Stomach (tissue), 4 donors: ENCODE results near the gene BMP7.

ENCODE experiments used
- CTCF ChIP-seq, 7 experiments: fragments of 450-650 bp in 4 of 7; fragments of 200-600 bp in 3 of 7; sonication (generic) in 3 of 7; IDR thresholded peaks; one replicate each; pipeline ENCODE4 v1.5.1; 2016 to 2019; ENCODE audit warnings: antibody characterized with exemption in 7 of 7, control low read depth in 2 of 7, mild to moderate bottlenecking in 1 of 7
- EP300 ChIP-seq: sonication (generic); formaldehyde crosslinking; IDR thresholded peaks from one replicate; pipeline ENCODE4 v1.6.1; 2017; ENCODE audit warnings: antibody characterized with exemption
- POLR2A ChIP-seq, 4 donors: fragments of 450-650 bp; IDR thresholded peaks; one replicate each; pipeline ENCODE4 v1.6.1; 2016; ENCODE audit warnings: antibody characterized with exemption in 4 of 4, control low read depth in 2 of 4, mild to moderate bottlenecking in 1 of 4, moderate library complexity in 1 of 4
- POLR2AphosphoS5 ChIP-seq, 3 donors: sonication (generic); formaldehyde crosslinking; IDR thresholded peaks; one replicate each; pipeline ENCODE4 v1.6.1; 2016; ENCODE audit warnings: antibody characterized with exemption in 3 of 3

- no peak for TF ChIP-seq EP300
- TF ChIP-seq CTCF (IDR thresholded peaks at IDR 0.05) = no peak
- no peak for TF ChIP-seq POLR2AphosphoS5 (IDR thresholded peaks at IDR 0.05)
- no peak for TF ChIP-seq POLR2A (IDR thresholded peaks at IDR 0.05)
Measured at GRCh38 chr20:57245997-57246396, 20.4 kb downstream of the BMP7 start.
